GM08714 (cell line): ENCODE results near the gene M1AP.

Source experiments
- H3K4me3 ChIP-seq: fragments of 200-500 bp; sonication (Bioruptor generic); 2 replicates; pipeline ENCODE4 v1.5.1; 2014; ENCODE audit warnings: mild to moderate bottlenecking, low read length, inconsistent platforms
- ZNF274 ChIP-seq: IDR thresholded peaks from 2 replicates; pipeline ENCODE4 v1.6.1; 2012; ENCODE audit warnings: mild to moderate bottlenecking, low read depth, low read length

M1AP gene

DNA sequence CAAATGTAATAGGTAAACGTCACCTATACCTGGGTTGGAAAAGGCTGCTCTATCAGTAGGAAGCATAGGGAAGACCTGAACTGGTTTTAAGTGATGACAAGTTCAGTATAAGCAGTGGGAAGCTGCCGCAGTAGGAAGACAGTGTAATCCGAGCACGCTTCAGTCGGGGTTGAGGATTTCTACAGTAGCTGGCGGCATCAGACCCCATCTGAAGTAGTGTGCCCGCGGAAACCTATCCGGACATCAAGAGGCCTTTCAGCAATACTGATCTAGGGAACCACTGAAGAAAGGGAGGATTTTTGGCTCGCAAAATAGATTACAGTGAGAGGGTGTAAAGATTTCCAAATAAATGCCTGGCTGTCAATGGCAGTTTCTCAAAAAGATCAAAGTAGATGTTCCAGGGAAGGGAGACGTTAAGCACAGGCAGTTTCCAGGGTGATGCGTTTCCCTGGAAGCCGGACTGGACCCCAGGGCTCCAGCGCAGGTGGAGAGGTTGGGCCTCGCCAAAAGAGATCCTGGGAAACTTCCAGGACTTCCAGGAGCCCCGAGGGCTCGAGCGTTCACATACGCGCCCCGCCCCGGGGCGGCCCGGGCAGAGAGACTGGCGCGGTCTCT, 99.7 kb downstream of the M1AP start:
- peak overlapping the region; percentile 53; the same call in 1 of the 2 replicates for H3K4me3 ChIP-seq
- no peak for TF ChIP-seq ZNF274

DNA sequence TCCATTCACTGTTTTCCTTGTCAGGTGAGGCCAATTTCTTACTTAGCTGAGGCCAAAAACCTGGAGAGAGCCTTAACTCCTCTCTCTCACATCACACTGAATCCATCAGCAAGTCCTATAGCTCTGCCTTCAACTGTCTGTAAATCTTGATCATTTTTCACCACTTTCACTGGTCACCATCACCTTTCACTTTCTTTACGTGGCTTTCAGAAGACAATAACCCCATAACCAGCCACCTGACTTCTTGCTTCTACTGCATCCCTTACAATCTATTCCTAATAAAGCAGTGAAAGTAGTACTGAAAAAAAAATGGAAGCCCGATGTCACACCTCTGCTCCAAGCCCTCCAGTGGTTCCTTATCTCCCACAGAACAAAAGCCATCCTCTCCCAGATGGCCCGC, 102.1 kb downstream of the M1AP start:
- H3K4me3 ChIP-seq, result no peak overlapping the region
- TF ChIP-seq ZNF274, result no peak

- no peak overlapping the region for H3K4me3 ChIP-seq
- TF ChIP-seq ZNF274, result no peak
Measured at GRCh38 chr2:74544634-74545033, 103.5 kb downstream of the M1AP start.

- TF ChIP-seq ZNF274, result no peak
- H3K4me3 ChIP-seq, result no peak overlapping the region
Measured at GRCh38 chr2:74542978-74543377, 105.2 kb downstream of the M1AP start.

DNA sequence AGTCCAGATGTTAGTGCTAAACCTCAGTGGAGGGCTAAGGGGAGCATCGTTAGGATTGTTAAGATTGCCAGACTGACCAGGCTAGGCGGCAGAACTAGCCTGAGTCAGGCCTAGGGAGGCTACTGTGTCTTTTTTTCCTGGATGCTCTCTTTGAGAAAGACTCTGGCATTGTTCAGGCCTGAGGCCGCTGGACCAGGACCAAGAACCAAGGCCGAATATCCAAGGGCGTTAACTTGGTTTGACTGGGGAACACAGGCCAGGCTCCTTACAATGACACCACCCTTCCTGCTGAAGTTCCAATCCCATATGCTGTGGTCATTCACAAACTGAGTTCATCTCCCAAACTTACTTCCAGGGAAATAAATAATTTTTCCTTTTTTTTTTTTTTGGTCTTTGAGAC, 107.8 kb downstream of the M1AP start:
- TF ChIP-seq ZNF274, result no peak
- no peak overlapping the region for H3K4me3 ChIP-seq

- no peak for TF ChIP-seq ZNF274
- no peak overlapping the region; the same call in 1 of the 2 replicates for H3K4me3 ChIP-seq
Measured at GRCh38 chr2:74538881-74539339, 109.2 kb downstream of the M1AP start.

DNA sequence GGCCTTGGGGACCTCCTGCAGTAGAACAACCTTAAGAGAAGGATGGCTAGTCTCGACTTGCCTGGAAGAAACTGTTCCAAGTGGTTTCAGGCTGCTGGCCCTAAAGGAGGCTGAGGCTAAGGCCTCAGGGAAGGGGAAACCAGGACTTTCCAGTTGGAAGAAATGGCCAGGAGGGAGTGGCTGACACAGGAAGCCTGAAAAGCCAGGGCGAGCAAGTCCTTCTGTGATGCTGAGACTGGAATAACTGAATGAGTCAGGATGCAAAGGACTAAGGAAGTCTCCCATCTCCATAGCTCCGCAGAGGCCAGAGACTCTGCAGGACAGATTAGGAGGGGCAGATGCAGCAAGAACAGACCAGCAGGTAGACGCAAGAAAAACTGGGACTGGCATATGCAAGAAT, 111.0 kb downstream of the M1AP start:
- no peak for TF ChIP-seq ZNF274
- no peak overlapping the region for H3K4me3 ChIP-seq

DNA sequence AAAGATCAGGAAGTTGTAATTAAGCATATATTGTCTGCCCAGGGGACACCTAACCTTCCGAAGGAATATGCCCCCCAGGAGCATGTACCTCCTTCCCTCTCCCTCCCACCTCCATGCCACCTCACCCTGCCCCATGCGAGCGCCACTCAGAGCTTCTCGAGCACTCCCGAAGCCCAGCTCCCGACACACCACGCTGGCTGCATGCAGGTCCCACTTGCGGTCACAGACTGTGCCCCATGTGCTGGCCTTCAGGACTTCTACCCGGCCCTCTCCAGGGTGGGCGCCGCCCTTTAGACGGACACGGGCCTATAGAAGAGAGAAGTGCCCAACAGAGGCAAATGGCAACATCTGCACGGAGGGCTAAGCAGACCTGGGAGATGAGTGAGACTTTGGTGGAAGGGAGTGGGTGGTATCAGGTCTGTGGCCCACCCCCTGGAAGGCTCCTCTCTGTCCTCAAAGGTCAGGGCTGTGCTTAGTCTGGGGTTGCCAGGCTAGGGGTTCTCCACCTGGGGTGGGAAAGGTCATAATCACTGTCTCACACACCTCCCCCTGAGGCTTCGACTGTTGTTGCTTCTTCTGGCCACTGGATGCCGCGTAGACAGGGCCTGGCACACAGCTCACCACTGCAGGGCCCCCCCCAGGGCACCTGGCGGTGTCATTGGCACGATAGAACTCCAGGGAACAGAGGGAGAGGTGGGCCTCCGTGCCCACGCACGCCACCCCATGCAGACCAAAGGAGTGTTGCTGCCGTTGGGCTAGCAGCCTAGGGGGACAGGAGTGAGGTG, 111.8 kb downstream of the M1AP start:
- H3K4me3 ChIP-seq, result no peak overlapping the region
- TF ChIP-seq ZNF274, result no peak

DNA sequence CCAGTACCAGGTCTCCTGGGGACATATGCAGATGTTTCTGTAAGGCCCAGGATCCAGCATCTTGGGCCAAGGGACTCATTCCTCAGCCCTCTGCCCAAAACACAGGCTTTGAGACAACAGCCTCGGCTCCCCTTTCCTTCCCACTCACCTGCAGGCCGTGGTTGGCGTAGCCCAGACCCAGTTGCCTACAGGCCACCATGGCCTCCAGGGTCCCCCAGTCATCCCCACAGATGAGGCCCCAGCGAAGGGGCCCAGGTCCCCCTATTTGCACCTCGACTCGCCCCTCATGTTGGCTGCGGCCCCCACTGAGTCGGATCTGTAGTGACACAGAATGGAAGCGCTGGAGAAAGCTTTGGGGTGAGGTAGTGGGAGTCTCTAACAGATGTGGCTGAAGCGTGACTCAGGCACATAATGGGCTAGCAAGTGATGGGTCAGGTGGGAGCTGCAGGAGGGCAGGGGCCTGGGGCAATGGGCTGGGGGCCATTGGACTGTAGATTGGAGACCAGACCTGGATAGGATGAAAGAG, 112.6 kb downstream of the M1AP start:
- no peak for TF ChIP-seq ZNF274
- no peak overlapping the region for H3K4me3 ChIP-seq

DNA sequence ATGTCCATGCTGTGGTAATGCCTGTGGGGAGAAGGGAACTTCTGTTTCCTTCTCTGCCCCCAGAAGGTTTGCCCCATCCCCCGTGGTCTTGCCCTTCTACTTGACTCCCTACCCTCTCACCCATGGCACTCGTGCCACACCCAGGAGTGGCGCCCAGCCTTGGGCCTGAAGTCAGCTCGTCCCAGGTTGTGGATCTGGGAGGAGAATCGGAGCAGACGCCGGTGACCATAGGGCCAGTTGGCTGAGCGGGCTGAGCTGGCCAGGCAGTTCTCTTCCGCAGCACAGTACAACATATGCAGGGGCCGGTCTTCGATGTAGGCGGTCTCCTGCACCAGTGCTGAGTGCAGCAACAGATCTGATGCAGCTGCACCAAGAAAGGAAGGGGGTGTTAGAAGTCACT, 113.7 kb downstream of the M1AP start:
- TF ChIP-seq ZNF274, result no peak
- H3K4me3 ChIP-seq, result no peak overlapping the region

DNA sequence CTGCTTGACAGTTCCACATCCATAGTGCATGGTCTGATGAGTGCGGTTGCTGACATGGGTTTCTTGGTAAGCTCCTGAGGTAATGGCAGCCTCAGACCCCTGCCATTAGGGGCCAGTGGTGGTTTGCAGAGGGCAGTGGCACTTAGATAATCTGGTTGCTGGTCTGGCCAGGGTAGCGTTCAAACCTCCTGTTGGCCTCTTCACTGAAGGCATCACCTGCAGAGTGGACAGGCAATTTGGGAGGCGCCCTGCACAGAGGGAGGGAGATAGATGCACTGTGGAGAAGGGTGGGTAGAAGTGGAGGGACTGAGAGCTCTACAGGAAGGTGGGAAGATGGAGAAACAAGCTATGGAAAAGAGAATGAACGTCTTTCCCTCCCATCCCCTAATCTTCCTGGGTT, 114.7 kb downstream of the M1AP start:
- TF ChIP-seq ZNF274, result no peak
- no peak overlapping the region for H3K4me3 ChIP-seq

DNA sequence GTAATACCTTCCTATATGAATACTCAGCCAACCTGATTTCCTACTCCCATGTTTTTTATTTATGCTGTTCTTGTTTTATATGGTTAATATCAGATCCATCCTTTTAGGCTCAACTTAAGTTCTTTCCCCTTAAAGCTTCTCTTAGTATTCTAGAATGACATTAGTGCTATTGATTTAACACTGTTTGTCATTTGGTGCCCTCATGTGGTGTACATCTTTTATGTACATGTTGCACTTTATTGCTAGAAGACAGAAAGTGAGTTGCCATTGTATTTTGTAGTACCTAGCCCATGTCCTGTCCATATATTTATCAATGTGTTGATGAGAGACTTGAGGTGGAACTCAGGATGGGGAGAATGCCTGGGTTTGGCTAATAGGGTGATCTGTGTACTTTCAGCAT, 115.9 kb downstream of the M1AP start:
- no peak for TF ChIP-seq ZNF274
- no peak overlapping the region for H3K4me3 ChIP-seq

DNA sequence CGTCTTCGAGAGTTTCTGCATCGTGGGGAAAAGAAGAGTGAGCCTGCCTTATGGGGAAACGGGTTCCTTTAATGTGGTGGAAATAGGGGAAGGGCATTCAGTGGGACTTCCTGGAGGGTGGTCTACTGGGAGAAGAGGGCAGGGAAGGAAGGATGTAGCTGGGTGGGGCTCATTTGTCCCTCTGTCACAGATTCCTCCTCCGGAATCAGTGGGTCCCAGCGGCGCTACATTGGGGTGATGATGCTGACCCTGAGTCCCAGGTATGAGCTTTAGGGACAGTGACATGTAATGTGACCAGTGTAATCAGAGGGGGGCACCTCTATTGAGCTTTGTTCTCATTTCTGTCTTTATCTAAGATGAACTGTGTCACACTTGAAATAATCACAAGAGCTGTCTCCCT, 116.5 kb downstream of the M1AP start:
- peak overlapping the region; percentile 94; the same call in 1 of the 2 replicates for H3K4me3 ChIP-seq
- TF ChIP-seq ZNF274, result no peak

DNA sequence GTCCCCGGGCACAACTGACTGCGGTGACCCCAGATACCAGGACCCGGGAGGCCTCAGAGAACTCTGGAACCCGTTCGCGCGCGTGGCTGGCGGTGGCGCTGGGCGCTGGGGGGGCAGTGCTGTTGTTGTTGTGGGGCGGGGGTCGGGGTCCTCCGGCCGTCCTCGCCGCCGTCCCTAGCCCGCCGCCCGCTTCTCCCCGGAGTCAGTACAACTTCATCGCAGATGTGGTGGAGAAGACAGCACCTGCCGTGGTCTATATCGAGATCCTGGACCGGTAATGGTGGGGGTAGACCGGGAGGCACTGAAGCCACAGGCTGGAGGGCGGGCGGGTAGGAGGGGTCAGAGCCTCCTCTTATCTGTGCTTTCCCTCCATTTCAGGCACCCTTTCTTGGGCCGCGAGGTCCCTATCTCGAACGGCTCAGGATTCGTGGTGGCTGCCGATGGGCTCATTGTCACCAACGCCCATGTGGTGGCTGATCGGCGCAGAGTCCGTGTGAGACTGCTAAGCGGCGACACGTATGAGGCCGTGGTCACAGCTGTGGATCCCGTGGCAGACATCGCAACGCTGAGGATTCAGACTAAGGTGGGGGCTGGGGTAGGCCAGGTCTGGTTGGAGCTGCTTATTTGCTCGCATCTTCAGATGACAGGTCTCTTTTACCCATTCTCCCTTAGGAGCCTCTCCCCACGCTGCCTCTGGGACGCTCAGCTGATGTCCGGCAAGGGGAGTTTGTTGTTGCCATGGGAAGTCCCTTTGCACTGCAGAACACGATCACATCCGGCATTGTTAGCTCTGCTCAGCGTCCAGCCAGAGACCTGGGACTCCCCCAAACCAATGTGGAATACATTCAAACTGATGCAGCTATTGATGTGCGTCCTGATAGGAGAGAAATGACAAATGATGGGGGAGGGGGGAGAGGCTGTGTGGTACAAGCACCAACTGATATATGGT, 117.6 kb downstream of the M1AP start:
- H3K4me3 ChIP-seq, result peak overlapping the region; percentile 94
- no peak for TF ChIP-seq ZNF274
